Right lobe of liver (tissue), 6 donors: Measurements from ENCODE around the gene ALDH1A3. TPM values are rescaled to one million over a fixed set of nuclear protein-coding genes. Genes with fewer than 3 reads are reported as not detected.

ENCODE experiments used
- ATAC-seq, 4 donors: fragments of 200-7000 bp; cut with Tn5 transposase; one replicate each; pipeline ENCODE4 v1.9.1; 2020; ENCODE audit warnings: mild to moderate bottlenecking in 4 of 4, moderate library complexity in 4 of 4
- DNase-seq, 3 donors: peaks; one replicate each; pipeline ENCODE4 v3.0.0-alpha.2; 2020
- H3K27ac ChIP-seq, 3 donors: fragments of 200-600 bp; one replicate each; pipeline ENCODE4 v1.8.0; 2022
- H3K27me3 ChIP-seq, 2 donors: fragments of 200-600 bp; one replicate each; pipeline ENCODE4 v1.8.0; 2022
- H3K36me3 ChIP-seq, 4 donors: fragments of 200-600 bp; sonication (generic) in 1 of 4; one replicate each; pipeline versions ENCODE4 v1.5.1 to v1.8.0; 2017 to 2022; ENCODE audit warnings: control low read depth in 1 of 4
- H3K4me1 ChIP-seq, 4 donors: fragments of 200-600 bp; sonication (generic) in 1 of 4; one replicate each; pipeline versions ENCODE4 v1.5.1 to v1.8.0; 2017 to 2022; ENCODE audit warnings: control low read depth in 1 of 4
- H3K4me3 ChIP-seq, 3 donors: fragments of 200-600 bp; one replicate each; pipeline ENCODE4 v1.8.0; 2022
- H3K9me3 ChIP-seq, 4 donors: fragments of 200-600 bp; sonication (generic) in 1 of 4; one replicate each; pipeline versions ENCODE4 v1.5.1 to v1.8.0; 2017 to 2022; ENCODE audit warnings: control low read depth in 1 of 4
- CTCF ChIP-seq, 4 donors: fragments of 200-600 bp in 3 of 4; fragments of 450-650 bp in 1 of 4; IDR thresholded peaks; one replicate each; pipeline versions ENCODE4 v1.5.1 to v1.8.0; 2016 to 2022; ENCODE audit warnings: antibody characterized with exemption in 4 of 4, mild to moderate bottlenecking in 2 of 4
- POLR2A ChIP-seq: fragments of 450-650 bp; IDR thresholded peaks from one replicate; pipeline ENCODE4 v1.6.1; 2017; ENCODE audit warnings: antibody characterized with exemption, mild to moderate bottlenecking
- WGBS: methylation state at CpG from one replicate; pipeline ENCODE4 v1.1.6; 2018; ENCODE audit warnings: low coverage, low lambda C conversion rate; ENCODE audit not compliant: insufficient coverage; ENCODE audit errors: missing lambda C conversion rate; 5-methylcytosine and 5-hydroxymethylcytosine counted together
- intact Hi-C, 2 donors: fragments of 100-400 bp; cut with DNase I; formaldehyde crosslinking; loops; one replicate each; pipeline versions ENCODE4 v1.11.2 to v1.14.1; 2022
- total RNA-seq, 6 experiments: library from RNA; depleted of rRNA in 2 of 6; stranded (reverse); fragments of >200 nt in 2 of 6; fragmentation: NEBNext Ultra II Directional in 3 of 6; extraction: Animal tissue kit (Norgen Biotek cat#: 25700) in 3 of 6; gene quantifications; one replicate each; pipeline versions ENCODE4 v1.1.0 to v1.2.4, GENCODE V29; 2016 to 2023
- donor health status: DM: no; HTN: yes; CAD: no.
- donor health status: DM: no; HTN: no; CAD: no.
- donor health status: DM: no; HTN: no; CAD: no.
- donor health status: DM: no; HTN: yes; CAD: no.
- donor health status: DM: no; HTN: yes; CAD: no.

ALDH1A3 gene
- total RNA-seq, 6 experiments from 2014 or later: 1.6 to 7.8 (median 4.2) TPM

- no peaks in the 10 kb centered on the region for H3K27me3 ChIP-seq
- DNase-seq: peak in 1 of 3 donors; percentile 41
- no peak for ATAC-seq
- peak overlapping the region in 1 of 3 donors; percentile 62 for H3K27ac ChIP-seq
- no peak overlapping the region for H3K4me3 ChIP-seq
- intact Hi-C loops: no loop called here
- TF ChIP-seq POLR2A: no peak
- no peak for TF ChIP-seq CTCF (IDR thresholded peaks at IDR 0.05)
- H3K36me3 ChIP-seq: no peaks in the 10 kb centered on the region
- WGBS: 50% methylated on average over 12 of the region's 14 CpGs
- H3K4me1 ChIP-seq: no peaks in the 10 kb centered on the region
- H3K9me3 ChIP-seq: no peaks in the 10 kb centered on the region
Observed at GRCh38 chr15:100901702-100902435, 22.2 kb downstream of the ALDH1A3 start.

- Histone ChIP-seq H3K36me3 (no peaks in the 10 kb centered on the region), H3K9me3 (no peaks in the 10 kb centered on the region), H3K27ac (peak overlapping the region in 1 of 3 donors; percentile 63), H3K4me3 (no peak overlapping the region), H3K4me1 (no peaks in the 10 kb centered on the region), H3K27me3 (no peaks in the 10 kb centered on the region)
- TF ChIP-seq POLR2A (no peak), CTCF (IDR thresholded peaks at IDR 0.05) (no peak)
- 46% methylated on average over 18 of the region's 22 CpGs for WGBS
- ATAC-seq (peak; percentile 73 to 95 (median 82)), DNase-seq (peak in 2 of 3 donors; percentile 62 to 75)
- intact Hi-C loops: no loop called here
Observed at GRCh38 chr15:100902436-100903167, 23.0 kb downstream of the ALDH1A3 start.

DNA sequence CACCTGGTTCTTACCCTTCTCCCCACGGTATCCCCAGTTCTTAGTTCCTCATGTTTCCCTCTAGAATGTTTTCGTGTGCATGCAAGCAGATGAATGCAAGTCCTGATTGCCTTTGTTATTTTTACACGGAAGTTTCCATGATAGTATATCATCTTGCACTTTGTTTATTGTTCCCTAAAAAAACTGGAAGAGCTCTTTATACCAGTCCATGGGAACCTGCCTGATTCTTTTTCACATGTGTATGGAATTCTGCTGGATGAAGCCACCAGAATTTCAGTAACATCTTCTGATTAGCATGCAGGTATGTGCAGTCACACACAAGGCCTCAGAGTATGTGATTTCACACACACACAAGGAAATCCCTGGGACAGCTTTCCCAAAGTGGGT lies 23.5 kb downstream of the ALDH1A3 start:
- H3K27ac ChIP-seq: peak overlapping the region in 1 of 3 donors; percentile 20
- H3K27me3 ChIP-seq: no peaks in the 10 kb centered on the region
- DNase-seq: no peak
- no peak for ATAC-seq
- WGBS: 75% methylated on average over 3 of the region's 3 CpGs
- H3K9me3 ChIP-seq: no peaks in the 10 kb centered on the region
- H3K36me3 ChIP-seq: no peaks in the 10 kb centered on the region
- no peak for TF ChIP-seq POLR2A
- TF ChIP-seq CTCF (IDR thresholded peaks at IDR 0.05): no peak
- intact Hi-C loops: no loop called here
- H3K4me1 ChIP-seq: no peaks in the 10 kb centered on the region
- H3K4me3 ChIP-seq: no peak overlapping the region

DNA sequence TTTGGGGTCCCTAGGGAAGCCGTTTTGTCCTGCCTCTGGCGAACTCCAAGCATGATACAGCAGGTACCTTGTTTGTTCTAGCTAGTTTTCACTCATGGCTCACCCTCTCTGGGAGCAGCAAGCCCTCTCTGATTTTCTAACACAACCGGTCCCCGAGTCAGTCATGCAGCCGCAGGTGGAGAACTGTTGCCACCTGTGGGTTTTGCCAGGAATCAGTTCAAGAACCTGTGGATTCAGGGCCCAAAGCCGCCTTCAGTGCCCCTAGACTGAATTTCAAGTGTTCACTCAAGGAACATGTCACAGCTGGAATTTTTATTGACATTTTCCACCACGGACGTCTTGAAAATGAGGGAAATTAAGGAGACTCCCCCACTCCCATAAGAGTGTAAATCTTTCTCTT lies 26.2 kb downstream of the ALDH1A3 start:
- intact Hi-C loops: no loop called here
- no peaks in the 10 kb centered on the region for H3K36me3 ChIP-seq
- DNase-seq: peak in 1 of 3 donors; percentile 22
- H3K4me1 ChIP-seq: no peaks in the 10 kb centered on the region
- WGBS: 60% methylated on average over 7 of the region's 8 CpGs
- H3K27me3 ChIP-seq: no peaks in the 10 kb centered on the region
- TF ChIP-seq POLR2A (no peak), CTCF (IDR thresholded peaks at IDR 0.05) (no peak)
- H3K9me3 ChIP-seq: no peaks in the 10 kb centered on the region
- ATAC-seq: no peak
- no peak overlapping the region for H3K4me3 ChIP-seq
- H3K27ac ChIP-seq: no peak overlapping the region
